COR-L47 (cell line): ENCODE results near the gene ANXA2R.
"Not testable (repeated sequence)": the region's sequence is repeated elsewhere in the genome, so short reads cannot be mapped to it uniquely, and the experiment has no call there.

ENCODE experiments used
- DNase-seq: peaks from one replicate; lab custom pipeline; 2025; lab: John Stamatoyannopoulos, UW

Gene ANXA2R

GRCh38 chr5:43040287-43041098 lies at the start of gene ANXA2R:
TSS of gene ANXA2R (minus strand) at chr5:43040319. CDS start at chr5:43040046, 273 bp downstream.
- peak; percentile 97 for DNase-seq

- DNase-seq: not testable (repeated sequence)
Observed at GRCh38 chr5:43086118-43086908, 46.2 kb upstream of the ANXA2R start.

GRCh38 chr5:43085453-43085852 lies 45.3 kb upstream of the ANXA2R start:
- DNase-seq: no peak

GRCh38 chr5:43084468-43084867 lies 44.3 kb upstream of the ANXA2R start:
- not testable (repeated sequence) for DNase-seq

DNA sequence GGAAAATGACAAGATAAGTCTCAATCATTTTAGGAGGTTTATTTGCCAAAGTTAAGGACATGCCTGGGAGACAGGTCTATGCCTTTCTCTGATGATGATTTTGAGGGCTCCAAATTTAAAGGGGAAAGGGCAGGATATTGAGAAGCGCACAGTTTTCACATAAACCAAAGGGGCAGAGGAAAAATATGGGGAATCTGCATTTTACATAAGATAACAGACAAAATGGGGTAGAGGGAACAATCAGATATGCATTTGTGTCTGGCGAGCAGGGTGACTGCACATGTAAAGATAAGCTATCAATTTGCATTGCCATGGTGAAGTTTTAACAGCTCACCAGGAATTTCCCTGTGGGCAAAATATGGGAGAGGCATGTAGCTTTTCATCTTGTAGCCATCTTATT lies 41.2 kb upstream of the ANXA2R start:
- DNase-seq: not testable (repeated sequence)

- no peak for DNase-seq
Observed at GRCh38 chr5:43078956-43079355, 38.8 kb upstream of the ANXA2R start.

DNA sequence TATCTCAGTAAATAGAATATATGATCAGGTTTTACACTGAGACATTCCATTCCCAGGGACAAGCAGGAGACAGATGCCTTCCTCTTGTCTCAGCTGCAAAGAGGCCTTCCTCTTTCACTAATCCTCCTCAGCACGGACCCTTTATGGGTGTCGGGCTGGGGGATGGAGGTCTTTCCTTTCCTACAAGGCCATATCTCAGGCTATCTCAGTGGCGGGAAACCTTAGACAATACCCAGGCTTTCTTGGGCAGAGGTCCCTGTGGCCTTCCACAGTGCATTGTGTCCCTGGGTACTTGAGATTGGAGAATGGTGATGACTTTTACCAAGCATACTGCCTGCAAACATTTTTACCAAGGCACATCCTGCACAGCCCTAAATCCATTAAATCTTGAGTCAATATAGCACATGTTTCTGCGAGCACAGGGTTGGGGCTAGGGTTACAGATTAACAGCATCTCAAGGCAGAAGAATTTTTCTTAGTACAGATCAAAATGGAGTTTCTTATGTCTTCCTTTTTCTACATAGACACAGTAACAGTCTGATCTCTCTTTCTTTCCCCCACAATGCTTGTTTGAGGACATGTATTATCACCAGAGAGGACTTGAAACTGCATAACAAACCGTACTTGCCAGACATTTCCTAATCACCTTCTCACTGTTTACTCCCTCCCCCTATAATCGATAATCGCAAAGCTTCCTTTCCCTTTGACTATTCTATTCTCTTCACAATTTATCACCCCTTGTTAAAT lies 37.5 kb upstream of the ANXA2R start:
- not testable (repeated sequence) for DNase-seq

DNA sequence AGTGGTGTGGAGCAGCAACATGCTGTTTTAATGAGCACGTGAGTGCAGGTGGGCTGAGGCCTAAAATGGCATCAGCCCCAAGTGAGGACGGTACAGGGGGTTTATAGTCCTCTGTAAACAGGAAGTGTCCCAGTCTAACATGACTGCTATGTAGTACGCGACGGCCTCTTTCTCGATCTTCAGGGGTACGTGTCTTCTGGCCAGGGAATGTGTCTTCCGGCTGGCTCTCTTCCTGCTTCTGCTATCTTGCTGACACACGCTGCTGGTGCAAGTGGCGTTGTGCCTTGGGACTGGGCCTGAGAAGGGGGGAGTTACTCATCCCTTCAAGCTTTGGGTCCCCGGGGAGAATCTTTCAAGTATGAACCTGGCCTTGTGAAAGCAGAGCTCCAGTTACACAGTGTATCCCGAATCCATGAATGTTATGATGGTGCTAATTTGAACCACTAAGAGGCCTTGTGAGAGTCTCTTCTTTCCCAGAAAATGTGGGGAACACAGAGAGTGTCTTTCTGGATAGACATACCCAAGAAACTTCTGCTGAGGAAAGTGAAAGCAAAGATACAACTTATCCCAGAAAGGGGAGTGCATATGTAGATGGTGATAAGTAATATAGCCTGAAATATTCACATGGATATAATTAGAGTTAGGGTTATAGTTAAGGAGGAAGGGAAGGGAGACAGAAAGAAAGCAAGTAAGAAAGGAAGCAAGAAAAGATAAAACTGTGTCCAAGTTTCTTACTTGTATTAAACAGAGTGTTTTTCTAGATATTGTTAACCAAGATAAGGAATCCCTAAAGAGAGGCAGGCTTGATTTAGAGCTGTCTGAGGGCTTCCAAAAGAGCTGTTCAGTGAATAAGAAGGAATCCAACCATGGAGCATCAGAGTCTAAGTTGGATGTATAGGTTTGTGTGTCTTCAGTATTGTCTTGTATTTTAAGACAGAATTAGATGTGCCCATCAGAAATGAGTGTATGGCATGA lies 35.5 kb upstream of the ANXA2R start:
- DNase-seq: no peak

GRCh38 chr5:43074987-43075318 lies 34.8 kb upstream of the ANXA2R start:
- no peak for DNase-seq

DNA sequence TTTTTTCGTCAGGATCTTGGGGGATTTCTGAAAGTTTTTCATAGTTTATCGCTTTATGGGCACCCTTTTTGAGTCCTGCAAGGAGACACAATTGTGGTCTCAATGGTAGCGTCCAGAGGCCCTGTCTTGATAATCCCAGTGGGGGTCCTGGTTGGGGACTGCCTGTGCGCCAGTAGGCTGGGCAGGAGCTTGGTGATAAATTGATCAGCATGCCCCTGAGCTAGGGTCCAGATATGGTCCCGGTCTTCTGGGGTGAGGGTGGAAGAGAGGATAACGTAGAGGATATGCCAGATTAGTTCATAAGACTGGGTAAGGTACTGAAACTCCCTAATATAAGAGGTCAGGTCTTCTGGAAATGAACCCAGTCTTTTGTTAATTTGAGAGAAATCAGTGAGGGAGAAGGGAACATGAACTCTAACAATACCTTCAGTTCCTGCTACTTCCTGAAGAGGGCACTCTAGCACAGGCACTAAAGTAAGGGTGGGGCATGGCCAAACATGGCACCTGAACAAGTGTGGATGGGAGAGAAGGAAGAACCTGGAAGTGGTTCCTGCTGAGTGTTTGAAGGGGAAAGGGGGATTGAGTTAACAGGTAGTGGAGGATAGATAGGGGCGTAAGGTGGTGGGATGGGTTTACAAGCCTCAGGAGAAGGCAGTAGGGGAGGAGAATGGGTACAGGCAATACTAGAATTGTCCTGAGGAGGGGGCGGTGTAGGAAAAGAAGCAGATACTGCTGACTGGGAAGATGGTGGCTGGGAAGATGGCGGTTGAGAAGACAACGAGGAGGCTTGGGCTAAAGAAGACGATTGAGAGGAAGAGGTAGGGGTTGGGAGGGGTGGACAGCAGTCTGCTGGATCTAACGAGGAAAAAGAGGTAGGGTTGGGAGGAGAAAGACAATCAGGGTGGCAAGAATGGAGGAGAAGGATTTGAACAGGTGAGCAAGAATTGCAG lies 33.8 kb upstream of the ANXA2R start:
- DNase-seq: peak; percentile 21

DNA sequence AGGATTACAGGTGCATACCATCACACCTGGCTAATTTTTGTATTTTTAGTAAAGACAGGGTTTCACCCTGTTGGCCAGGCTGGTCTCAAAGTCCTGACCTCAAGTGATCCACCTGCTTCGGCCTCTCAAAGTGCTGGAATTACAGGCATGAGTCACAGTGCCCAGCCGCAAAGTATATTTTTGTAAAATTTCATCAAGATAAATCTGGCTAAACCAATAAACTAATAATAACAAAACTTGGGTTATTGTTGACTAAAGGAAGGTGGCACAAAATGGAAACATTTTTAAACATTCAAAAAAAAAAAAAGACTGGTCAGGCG lies 29.2 kb upstream of the ANXA2R start:
- not testable (repeated sequence) for DNase-seq

- DNase-seq: no peak
Observed at GRCh38 chr5:43068037-43068436, 27.9 kb upstream of the ANXA2R start.

DNA sequence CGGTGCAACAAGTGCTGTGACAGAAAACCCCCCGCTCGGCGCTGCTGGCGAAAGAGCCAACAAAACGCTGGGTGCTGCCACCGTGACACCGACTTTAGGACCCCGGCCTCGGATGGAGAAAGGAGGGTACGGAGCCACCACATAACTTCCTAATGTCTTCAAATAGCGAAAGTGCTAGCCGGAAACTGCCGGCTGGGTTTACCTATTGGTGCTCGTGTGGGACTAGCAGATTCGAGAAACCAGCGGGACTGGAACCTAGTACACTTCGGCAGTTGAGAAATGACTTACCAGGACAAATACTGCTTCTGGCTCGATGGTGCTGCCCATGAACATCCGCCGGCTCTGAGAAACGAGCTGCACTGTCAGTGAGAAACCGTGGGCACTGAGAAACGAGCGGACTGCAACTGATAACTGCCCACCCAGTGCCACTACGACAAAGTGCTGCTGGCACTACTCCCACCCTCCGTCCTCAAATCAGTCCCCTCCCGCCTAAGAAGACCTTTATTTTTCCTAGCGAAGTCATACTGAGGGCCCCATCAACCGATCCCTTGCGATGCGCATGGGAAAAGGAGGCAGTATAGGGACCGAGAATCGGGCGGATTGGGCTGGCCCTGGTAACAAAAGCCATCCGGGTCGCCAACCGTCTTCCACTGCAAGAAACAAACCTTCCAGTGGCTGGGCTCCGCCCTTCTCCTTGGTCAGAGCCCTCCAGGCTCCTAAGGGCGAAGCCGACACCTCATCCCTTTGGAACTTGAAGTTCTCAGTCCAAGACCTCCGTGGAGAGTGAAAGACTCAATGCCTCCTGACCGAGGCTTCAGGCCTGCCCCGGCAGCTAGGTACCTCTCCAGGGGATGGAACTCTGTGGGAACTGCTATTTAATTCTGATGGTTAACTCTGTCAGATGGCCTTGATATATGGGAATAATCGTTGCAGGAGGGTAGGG lies 27.0 kb upstream of the ANXA2R start:
- DNase-seq: peak; percentile 78

DNA sequence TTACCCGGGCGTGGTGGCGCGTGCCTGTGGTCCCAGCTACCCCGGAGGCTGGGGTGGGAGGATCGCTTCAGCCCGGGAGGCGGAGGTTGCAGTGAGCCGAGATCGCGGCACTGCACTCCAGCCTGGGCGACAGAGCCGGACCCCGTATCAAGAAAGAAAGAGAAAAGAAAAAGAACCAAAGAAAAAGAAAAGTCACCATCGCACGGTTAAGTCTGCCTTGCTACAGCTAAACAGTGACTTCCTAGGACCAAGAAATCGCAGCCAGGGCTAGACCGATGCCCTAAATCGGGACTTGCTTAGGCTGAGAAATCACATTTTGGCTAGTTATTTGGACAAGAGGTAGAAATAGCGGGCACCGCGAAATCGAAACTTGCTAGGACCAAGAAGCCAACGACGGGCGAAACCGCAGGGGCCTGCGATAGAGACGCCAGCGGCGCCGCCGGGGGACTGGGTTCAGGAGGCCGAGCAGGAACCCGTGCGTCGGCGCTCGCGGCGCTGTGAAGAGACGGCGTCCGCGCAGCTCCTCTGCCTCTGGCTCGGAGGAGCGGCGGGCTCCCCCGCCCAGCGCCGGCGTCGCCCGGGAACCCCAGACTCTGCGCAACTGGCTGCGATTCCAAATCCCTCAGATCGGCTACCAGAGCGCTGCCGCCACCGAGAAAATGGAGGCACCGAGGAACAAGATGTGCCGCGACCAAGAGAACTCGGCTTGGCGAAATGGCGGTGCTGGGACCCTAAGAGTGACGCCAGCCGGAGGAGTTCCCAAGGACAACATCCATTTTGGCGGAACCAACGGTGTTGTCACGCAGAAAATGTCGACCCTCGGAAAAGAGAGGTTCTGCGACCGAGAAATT lies 26.1 kb upstream of the ANXA2R start:
- DNase-seq: peak; percentile 74

DNA sequence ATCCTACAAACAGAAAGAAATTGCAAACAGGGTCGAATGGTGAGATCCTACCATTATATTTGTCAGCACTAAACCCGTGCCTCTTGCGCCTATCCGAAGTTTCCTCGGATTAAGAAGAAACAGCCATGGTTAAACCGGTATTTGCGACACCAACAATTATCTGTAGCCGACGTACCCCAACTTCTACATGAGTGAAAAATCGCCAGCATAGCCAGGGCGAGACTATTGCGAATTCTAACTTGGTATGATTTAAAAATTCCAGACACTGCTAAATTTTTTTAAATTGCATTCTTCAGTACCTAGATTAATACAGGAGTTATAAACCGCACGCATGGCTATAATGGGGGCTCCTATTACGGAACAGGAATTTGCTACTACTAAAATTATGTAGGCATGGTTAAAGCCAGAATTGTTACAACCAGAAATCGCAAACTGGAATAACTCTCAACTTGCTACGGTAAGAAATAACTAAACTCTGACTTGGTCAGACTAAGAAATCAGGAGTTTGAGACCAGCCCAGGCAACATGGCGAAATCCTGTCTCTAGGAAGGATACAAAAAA lies 25.3 kb upstream of the ANXA2R start:
- no peak for DNase-seq

DNA sequence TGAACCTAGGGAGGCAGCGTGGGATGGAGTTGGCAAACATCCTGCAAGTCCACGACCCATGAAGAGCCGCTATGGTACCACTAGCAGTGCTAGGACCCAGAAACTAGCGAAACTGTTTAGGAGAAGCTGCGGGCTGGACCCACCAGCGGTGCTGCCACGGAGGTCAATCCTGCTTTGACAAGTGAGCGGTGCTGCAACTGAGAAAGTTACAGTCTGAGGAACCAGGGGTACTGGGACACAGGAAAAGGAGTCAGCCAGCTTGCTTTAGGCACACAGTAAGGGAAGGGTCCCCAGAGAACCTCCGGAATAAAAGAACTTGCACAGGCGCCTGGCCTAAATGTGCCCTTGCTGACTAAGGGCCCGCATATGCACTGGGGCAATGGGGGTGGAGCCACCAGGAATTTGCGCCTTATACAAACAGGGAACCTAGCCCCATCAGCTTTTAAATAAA lies 23.6 kb upstream of the ANXA2R start:
- DNase-seq: no peak

DNA sequence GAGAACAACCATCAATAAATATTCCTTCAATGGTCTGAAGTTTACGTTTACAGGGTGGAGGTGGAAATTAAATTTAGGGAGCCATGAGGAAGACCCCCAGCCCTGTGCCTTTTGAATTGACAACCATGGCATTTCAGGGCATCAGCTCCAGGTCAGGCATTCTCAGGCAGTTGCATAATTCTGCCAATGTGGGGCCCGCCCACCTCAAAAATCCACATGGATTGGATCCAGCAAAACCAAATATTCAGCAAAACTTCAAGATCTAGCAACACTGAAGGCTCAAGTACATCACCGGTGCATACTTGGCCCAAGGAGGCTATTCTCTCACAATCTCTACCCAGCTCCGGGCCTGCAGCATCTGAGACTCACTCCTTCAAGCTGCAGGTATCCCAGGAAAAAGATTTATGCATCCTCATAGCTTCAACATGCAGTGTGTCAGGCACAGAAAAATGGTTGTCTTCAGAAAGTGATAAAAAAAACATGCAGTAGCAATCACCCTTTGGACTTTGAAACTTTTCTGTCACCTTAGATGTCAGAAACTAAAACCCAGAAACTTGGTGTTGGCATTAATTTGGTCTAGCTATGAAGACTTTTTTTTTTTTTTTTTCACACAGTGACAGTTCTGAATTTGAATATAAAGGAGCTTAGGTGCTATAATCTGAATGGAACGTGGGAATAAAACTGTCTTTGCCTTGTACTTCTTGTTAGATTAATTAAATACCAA lies 21.4 kb upstream of the ANXA2R start:
- DNase-seq: no peak
